ENCODE measurements around the gene CD47. TPM values are rescaled to one million over a fixed set of nuclear protein-coding genes. Genes with fewer than 3 reads are reported as not detected.

The CD47 gene
- total RNA-seq, 1 experiment from 2014 or later = 89.7 TPM

- Histone ChIP-seq H3K27me3 (ENCODE audit: control insufficient read depth, insufficient read depth, low read length) (no peaks in the 10 kb centered on the region), H3K9me3 (ENCODE audit: control insufficient read depth, insufficient read depth, low read depth, low read length) (no peaks in the 10 kb centered on the region), H3K4me3 (ENCODE audit: low read depth in 2 of 2, low read length in 2 of 2) (no peak overlapping the region), H3K4me1 (ENCODE audit: control insufficient read depth, insufficient read depth, low read length) (no peaks in the 10 kb centered on the region), H3K36me3 (ENCODE audit: control insufficient read depth, insufficient read depth, low read length) (no peaks in the 10 kb centered on the region), H3K27ac (ENCODE audit: low read length) (no peak overlapping the region)
- in situ Hi-C loops (cut with HindIII; ENCODE audit: low pct_unique_long_range_greater_than_20kb, low sequenced_read_pairs) = no loop called here
- no peak for ATAC-seq
- ChIA-PET CTCF (no interaction called here), POLR2A (no interaction called here)
- intact Hi-C loops (cut with micrococcal nuclease; ENCODE audit: unreplicated experiment) = no loop called here
- no TSS peak for BruUV-seq (replicated peaks)
- no peak for DNase-seq (ENCODE audit: low read depth, low spot score)
- TF ChIP-seq TCF7L2 (IDR thresholded peaks at IDR 0.05; ENCODE audit: low read depth, low read length) (no peak), SIN3A (IDR thresholded peaks at IDR 0.05; ENCODE audit: borderline replicate concordance, insufficient read depth, low read depth, low read length) (no peak), REST (IDR thresholded peaks at IDR 0.05; ENCODE audit: insufficient read depth in 1 of 2, low read depth in 2 of 2, low read length in 1 of 2) (no peak), POLR2AphosphoS5 (IDR thresholded peaks at IDR 0.05; ENCODE audit: low read depth, low read length) (no peak)
- TF ChIP-seq, protein P1, sequence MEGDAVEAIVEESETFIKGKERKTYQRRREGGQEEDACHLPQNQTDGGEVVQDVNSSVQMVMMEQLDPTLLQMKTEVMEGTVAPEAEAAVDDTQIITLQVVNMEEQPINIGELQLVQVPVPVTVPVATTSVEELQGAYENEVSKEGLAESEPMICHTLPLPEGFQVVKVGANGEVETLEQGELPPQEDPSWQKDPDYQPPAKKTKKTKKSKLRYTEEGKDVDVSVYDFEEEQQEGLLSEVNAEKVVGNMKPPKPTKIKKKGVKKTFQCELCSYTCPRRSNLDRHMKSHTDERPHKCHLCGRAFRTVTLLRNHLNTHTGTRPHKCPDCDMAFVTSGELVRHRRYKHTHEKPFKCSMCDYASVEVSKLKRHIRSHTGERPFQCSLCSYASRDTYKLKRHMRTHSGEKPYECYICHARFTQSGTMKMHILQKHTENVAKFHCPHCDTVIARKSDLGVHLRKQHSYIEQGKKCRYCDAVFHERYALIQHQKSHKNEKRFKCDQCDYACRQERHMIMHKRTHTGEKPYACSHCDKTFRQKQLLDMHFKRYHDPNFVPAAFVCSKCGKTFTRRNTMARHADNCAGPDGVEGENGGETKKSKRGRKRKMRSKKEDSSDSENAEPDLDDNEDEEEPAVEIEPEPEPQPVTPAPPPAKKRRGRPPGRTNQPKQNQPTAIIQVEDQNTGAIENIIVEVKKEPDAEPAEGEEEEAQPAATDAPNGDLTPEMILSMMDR (IDR thresholded peaks at IDR 0.05) = no peak
Measured at GRCh38 chr3:108119398-108120104, 28.7 kb upstream of the CD47 start.

GRCh38 chr3:108118038-108118768 lies 27.4 kb upstream of the CD47 start:
- no peaks in the 10 kb centered on the region for H3K4me1 ChIP-seq (ENCODE audit: control insufficient read depth, insufficient read depth, low read length)
- intact Hi-C loops (cut with micrococcal nuclease; ENCODE audit: unreplicated experiment) = no loop called here
- DNase-seq (ENCODE audit: low read depth, low spot score) (no peak), ATAC-seq (no peak)
- TF ChIP-seq, protein P1 (IDR thresholded peaks at IDR 0.05) = no peak
- TF ChIP-seq SIN3A (IDR thresholded peaks at IDR 0.05; ENCODE audit: borderline replicate concordance, insufficient read depth, low read depth, low read length) = no peak
- TF ChIP-seq POLR2AphosphoS5 (IDR thresholded peaks at IDR 0.05; ENCODE audit: low read depth, low read length) = no peak
- no peak for TF ChIP-seq TCF7L2 (IDR thresholded peaks at IDR 0.05; ENCODE audit: low read depth, low read length)
- no peak for TF ChIP-seq REST (IDR thresholded peaks at IDR 0.05; ENCODE audit: insufficient read depth in 1 of 2, low read depth in 2 of 2, low read length in 1 of 2)
- no TSS peak for BruUV-seq (replicated peaks)
- H3K4me3 ChIP-seq (ENCODE audit: low read depth in 2 of 2, low read length in 2 of 2) = no peak overlapping the region
- ChIA-PET POLR2A (no interaction called here), CTCF (no interaction called here)
- in situ Hi-C loops (cut with HindIII; ENCODE audit: low pct_unique_long_range_greater_than_20kb, low sequenced_read_pairs) = no loop called here
- H3K27ac ChIP-seq (ENCODE audit: low read length) = no peak overlapping the region
- H3K27me3 ChIP-seq (ENCODE audit: control insufficient read depth, insufficient read depth, low read length) = no peaks in the 10 kb centered on the region
- H3K9me3 ChIP-seq (ENCODE audit: control insufficient read depth, insufficient read depth, low read depth, low read length) = no peaks in the 10 kb centered on the region
- no peaks in the 10 kb centered on the region for H3K36me3 ChIP-seq (ENCODE audit: control insufficient read depth, insufficient read depth, low read length)

Measured in Panc1 (cell line).